Measurements from ENCODE around the gene DDA1.
"Not testable (repeated sequence)": the region's sequence is repeated elsewhere in the genome, so short reads cannot be mapped to it uniquely, and the experiment has no call there.

Gene DDA1

GRCh38 chr19:17309198-17309964 is at the start of gene DDA1:
TSS of gene DDA1 (plus strand) at chr19:17309563. CDS start at chr19:17309655, 92 bp downstream.
- DNase-seq (ENCODE audit: extremely low read depth in 1 of 2, low read depth in 1 of 2): peak; percentile 96 to 100

GRCh38 chr19:17259934-17260333 is 49.4 kb upstream of the DDA1 start:
- DNase-seq (ENCODE audit: extremely low read depth in 1 of 2, low read depth in 1 of 2): no peak

GRCh38 chr19:17260842-17261325 is 48.5 kb upstream of the DDA1 start:
- DNase-seq (ENCODE audit: extremely low read depth in 1 of 2, low read depth in 1 of 2): peak; percentile 66 to 83

GRCh38 chr19:17262557-17262956 is 46.8 kb upstream of the DDA1 start:
- no peak for DNase-seq (ENCODE audit: extremely low read depth in 1 of 2, low read depth in 1 of 2)

GRCh38 chr19:17263712-17264640 is 45.4 kb upstream of the DDA1 start:
- DNase-seq (ENCODE audit: extremely low read depth in 1 of 2, low read depth in 1 of 2): no peak

GRCh38 chr19:17264641-17264979 is 44.8 kb upstream of the DDA1 start, which contains the start of gene USHBP1:
TSS of gene USHBP1 (minus strand) at chr19:17264745. CDS start at chr19:17264299, 446 bp downstream.
- no peak for DNase-seq (ENCODE audit: extremely low read depth in 1 of 2, low read depth in 1 of 2)

GRCh38 chr19:17266026-17266425 is 43.3 kb upstream of the DDA1 start:
- DNase-seq (ENCODE audit: extremely low read depth in 1 of 2, low read depth in 1 of 2): no peak

- no peak for DNase-seq (ENCODE audit: extremely low read depth in 1 of 2, low read depth in 1 of 2)
These were observed 42.8 kb upstream of the DDA1 start for GRCh38 chr19:17266589-17266974.

- peak; percentile 86 to 97 for DNase-seq (ENCODE audit: extremely low read depth in 1 of 2, low read depth in 1 of 2)
These were observed 42.2 kb upstream of the DDA1 start, which contains the start of gene BABAM1 for GRCh38 chr19:17266975-17267788. TSS of gene BABAM1 (plus strand) at chr19:17267443. CDS start at chr19:17268807, 1,364 bp downstream.

GRCh38 chr19:17268754-17269153 is 40.6 kb upstream of the DDA1 start:
- DNase-seq (ENCODE audit: extremely low read depth in 1 of 2, low read depth in 1 of 2): no peak

GRCh38 chr19:17274892-17275291 is 34.5 kb upstream of the DDA1 start:
- DNase-seq (ENCODE audit: extremely low read depth in 1 of 2, low read depth in 1 of 2): not testable (repeated sequence)

- DNase-seq (ENCODE audit: extremely low read depth in 1 of 2, low read depth in 1 of 2): no peak
These were observed 33.8 kb upstream of the DDA1 start for GRCh38 chr19:17275441-17276175.

GRCh38 chr19:17279436-17279835 is 29.9 kb upstream of the DDA1 start:
- no peak for DNase-seq (ENCODE audit: extremely low read depth in 1 of 2, low read depth in 1 of 2)

GRCh38 chr19:17281391-17282304 is 27.7 kb upstream of the DDA1 start, which contains the start of gene ANKLE1:
TSS of gene ANKLE1 (plus strand) at chr19:17281901. CDS start at chr19:17281921, 20 bp downstream.
- DNase-seq (ENCODE audit: extremely low read depth in 1 of 2, low read depth in 1 of 2): peak in 1 of 2 donors; percentile 46

- DNase-seq (ENCODE audit: extremely low read depth in 1 of 2, low read depth in 1 of 2): peak; percentile 58 to 76
These were observed 26.8 kb upstream of the DDA1 start for GRCh38 chr19:17282488-17283125.

GRCh38 chr19:17283504-17283996 is 25.8 kb upstream of the DDA1 start:
- no peak for DNase-seq (ENCODE audit: extremely low read depth in 1 of 2, low read depth in 1 of 2)

- DNase-seq (ENCODE audit: extremely low read depth in 1 of 2, low read depth in 1 of 2): no peak
These were observed 23.8 kb upstream of the DDA1 start for GRCh38 chr19:17285415-17286135.
